HCT116 (cell line): Measurements from ENCODE around the gene ZNF691.

Experiments
- CEBPB ChIP-seq: IDR thresholded peaks from 2 replicates; pipeline ENCODE4 v1.6.1; 2012; ENCODE audit warnings: low read depth
- EGR1 ChIP-seq: IDR thresholded peaks from 2 replicates; pipeline ENCODE4 v1.6.1; 2012; ENCODE audit warnings: low read depth
- ELF1 ChIP-seq: IDR thresholded peaks from 2 replicates; pipeline ENCODE4 v1.6.1; 2012; ENCODE audit warnings: low read depth, borderline replicate concordance
- EZH2 ChIP-seq: fragments of 200-600 bp; sonication (generic); IDR thresholded peaks from 2 replicates; pipeline ENCODE4 v1.6.1; 2017; ENCODE audit warnings: antibody characterized with exemption, mixed run types
- JUND ChIP-seq: IDR thresholded peaks from 2 replicates; pipeline ENCODE4 v1.6.1; 2012
- MAX ChIP-seq: IDR thresholded peaks from 2 replicates; pipeline ENCODE4 v1.6.1; 2012
- POLR2A ChIP-seq: IDR thresholded peaks from 2 replicates; pipeline ENCODE4 v1.7.0; 2011; ENCODE audit warnings: borderline replicate concordance; ENCODE audit not compliant: insufficient read depth, insufficient read length; ENCODE audit errors: extremely low read depth
- POLR2AphosphoS5 ChIP-seq: IDR thresholded peaks from 2 replicates; pipeline ENCODE4 v1.6.1; 2011; ENCODE audit warnings: mild to moderate bottlenecking, low read depth, low read length, moderate library complexity
- REST ChIP-seq: IDR thresholded peaks from 2 replicates; pipeline ENCODE4 v1.6.1; 2012; ENCODE audit warnings: low read depth
- SIN3A ChIP-seq: IDR thresholded peaks from 2 replicates; pipeline ENCODE4 v1.6.1; 2012; ENCODE audit warnings: low read depth
- SP1 ChIP-seq: IDR thresholded peaks from 2 replicates; pipeline ENCODE4 v1.6.1; 2012; ENCODE audit warnings: low read depth
- TCF7L2 ChIP-seq: IDR thresholded peaks from 2 replicates; pipeline ENCODE4 v1.7.0; 2011; ENCODE audit warnings: borderline replicate concordance, inconsistent platforms; ENCODE audit not compliant: insufficient read depth, insufficient read length; ENCODE audit errors: extremely low read depth
- TF ChIP-seq, protein P1 (sequence below), 3 experiments: fragments of 200-600 bp in 1 of 3; sonication (generic) in 1 of 3; IDR thresholded peaks in 2 of 3; conservative IDR thresholded peaks in 1 of 3; 2 replicates each; pipeline ENCODE4 v1.5.1; 2012 to 2017; ENCODE audit warnings: low read depth in 2 of 3, low read length in 2 of 3, antibody characterized with exemption in 1 of 3, borderline replicate concordance in 1 of 3, control low read depth in 1 of 3, mild to moderate bottlenecking in 1 of 3, mixed read lengths in 1 of 3, mixed run types in 1 of 3, moderate library complexity in 1 of 3; ENCODE audit not compliant: insufficient read depth in 1 of 3
- TF ChIP-seq, protein P2 (sequence below): IDR thresholded peaks from 2 replicates; pipeline ENCODE4 v1.6.1; 2012

DNA sequence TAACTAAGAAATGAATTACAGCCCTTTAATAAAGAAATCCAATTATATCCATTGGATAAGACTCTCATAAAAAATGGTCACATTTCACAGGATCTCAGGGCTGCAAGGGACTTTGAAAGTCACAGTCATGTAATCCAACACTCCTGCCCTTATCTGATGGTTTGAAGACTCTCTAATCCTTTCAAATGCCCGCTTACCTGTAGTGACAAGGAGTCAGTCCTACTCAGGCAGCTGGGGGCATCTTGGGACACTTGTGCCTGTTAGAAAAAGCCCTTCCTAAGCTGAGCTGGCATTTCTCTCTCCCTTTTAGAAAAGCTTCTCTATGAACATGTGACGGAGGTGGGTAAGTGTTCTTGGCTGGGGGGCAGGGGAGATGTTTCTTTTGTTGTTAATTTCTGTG lies 11.0 kb upstream of the ZNF691 start:
- no peak for TF ChIP-seq POLR2A
- no peak for TF ChIP-seq MAX
- TF ChIP-seq JUND: no peak
- TF ChIP-seq, protein P1, sequence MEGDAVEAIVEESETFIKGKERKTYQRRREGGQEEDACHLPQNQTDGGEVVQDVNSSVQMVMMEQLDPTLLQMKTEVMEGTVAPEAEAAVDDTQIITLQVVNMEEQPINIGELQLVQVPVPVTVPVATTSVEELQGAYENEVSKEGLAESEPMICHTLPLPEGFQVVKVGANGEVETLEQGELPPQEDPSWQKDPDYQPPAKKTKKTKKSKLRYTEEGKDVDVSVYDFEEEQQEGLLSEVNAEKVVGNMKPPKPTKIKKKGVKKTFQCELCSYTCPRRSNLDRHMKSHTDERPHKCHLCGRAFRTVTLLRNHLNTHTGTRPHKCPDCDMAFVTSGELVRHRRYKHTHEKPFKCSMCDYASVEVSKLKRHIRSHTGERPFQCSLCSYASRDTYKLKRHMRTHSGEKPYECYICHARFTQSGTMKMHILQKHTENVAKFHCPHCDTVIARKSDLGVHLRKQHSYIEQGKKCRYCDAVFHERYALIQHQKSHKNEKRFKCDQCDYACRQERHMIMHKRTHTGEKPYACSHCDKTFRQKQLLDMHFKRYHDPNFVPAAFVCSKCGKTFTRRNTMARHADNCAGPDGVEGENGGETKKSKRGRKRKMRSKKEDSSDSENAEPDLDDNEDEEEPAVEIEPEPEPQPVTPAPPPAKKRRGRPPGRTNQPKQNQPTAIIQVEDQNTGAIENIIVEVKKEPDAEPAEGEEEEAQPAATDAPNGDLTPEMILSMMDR (IDR thresholded peaks at IDR 0.05 in 2 of 3, conservative IDR thresholded peaks at IDR 0.05 in 1 of 3; ENCODE audit: borderline replicate concordance in 1 of 3, insufficient read depth in 1 of 3, low read depth in 2 of 3, low read length in 2 of 3): no peak
- TF ChIP-seq EGR1: no peak
- TF ChIP-seq, protein P2, sequence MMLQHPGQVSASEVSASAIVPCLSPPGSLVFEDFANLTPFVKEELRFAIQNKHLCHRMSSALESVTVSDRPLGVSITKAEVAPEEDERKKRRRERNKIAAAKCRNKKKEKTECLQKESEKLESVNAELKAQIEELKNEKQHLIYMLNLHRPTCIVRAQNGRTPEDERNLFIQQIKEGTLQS: no peak
- TF ChIP-seq TCF7L2: no peak
- no peak for TF ChIP-seq ELF1
- no peak for TF ChIP-seq REST
- TF ChIP-seq POLR2AphosphoS5: no peak
- TF ChIP-seq SIN3A: no peak
- no peak for TF ChIP-seq CEBPB
- TF ChIP-seq EZH2: no peak
- no peak for TF ChIP-seq SP1
